IPS-20b (cell line): ENCODE results near the gene MDFI.

Experiments
- H3K27ac ChIP-seq: one replicate; pipeline ENCODE4 v1.5.1; 2013; ENCODE audit warnings: low read length
- H3K27me3 ChIP-seq: 2 replicates; pipeline ENCODE4 v1.6.1; 2013; ENCODE audit warnings: mild to moderate bottlenecking, low read length, inconsistent platforms; ENCODE audit not compliant: insufficient read depth
- H3K36me3 ChIP-seq: 2 replicates; pipeline ENCODE4 v1.6.1; 2013; ENCODE audit warnings: low read depth, mild to moderate bottlenecking, inconsistent platforms, low read length, moderate library complexity; ENCODE audit not compliant: insufficient read depth
- H3K4me1 ChIP-seq: 2 replicates; pipeline ENCODE4 v1.6.1; 2013; ENCODE audit warnings: mild to moderate bottlenecking, control low read depth, inconsistent platforms, low read length, moderate library complexity; ENCODE audit not compliant: insufficient read depth
- H3K4me3 ChIP-seq: 2 replicates; pipeline ENCODE4 v1.5.1; 2013; ENCODE audit warnings: mild to moderate bottlenecking, low read length, inconsistent platforms
- H3K9ac ChIP-seq: 2 replicates; pipeline ENCODE4 v1.6.1; 2013; ENCODE audit warnings: low read depth, mild to moderate bottlenecking, inconsistent platforms, low read length, moderate library complexity
- H3K9me3 ChIP-seq: 2 replicates; pipeline ENCODE4 v1.6.1; 2013; ENCODE audit warnings: mild to moderate bottlenecking, low read depth, low read length, inconsistent platforms; ENCODE audit not compliant: insufficient read depth

MDFI gene

GRCh38 chr6:41653691-41654090 lies 15.4 kb downstream of the MDFI start:
- Histone ChIP-seq H3K36me3 (peaks cover 10% of the 10 kb centered on the region), H3K27me3 (no peaks in the 10 kb centered on the region), H3K4me3 (no peak overlapping the region), H3K9ac (no peak overlapping the region), H3K27ac (no peak overlapping the region), H3K4me1 (no peaks in the 10 kb centered on the region), H3K9me3 (no peaks in the 10 kb centered on the region)

DNA sequence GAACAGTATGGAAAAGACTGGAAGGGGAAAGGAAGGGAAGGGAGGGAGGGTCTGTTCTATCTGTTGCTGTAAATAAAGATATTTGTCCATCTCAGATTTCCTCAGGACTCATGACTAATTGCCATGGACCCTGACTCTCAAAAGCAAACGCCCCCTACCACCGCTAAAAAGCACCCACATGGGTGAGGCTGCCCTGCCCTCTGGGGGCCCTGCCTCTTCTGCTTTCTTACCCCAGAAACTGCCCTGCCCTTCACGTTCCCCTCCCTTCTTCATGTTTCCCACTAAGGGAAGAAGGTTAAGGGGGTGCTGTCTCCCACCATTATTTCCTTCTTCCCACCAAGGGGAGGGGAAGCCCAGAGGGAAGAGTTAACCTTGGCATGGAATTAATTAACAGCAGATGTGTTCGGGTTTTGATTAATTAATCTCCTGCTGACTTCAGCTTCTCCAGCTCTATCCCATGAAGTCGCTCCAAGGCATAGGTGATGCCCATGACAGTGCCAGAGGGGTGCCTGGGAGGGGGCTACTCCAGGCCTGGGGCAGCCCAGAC lies 16.0 kb downstream of the MDFI start:
- Histone ChIP-seq H3K27ac (no peak overlapping the region), H3K36me3 (peaks cover 10% of the 10 kb centered on the region), H3K9me3 (no peaks in the 10 kb centered on the region), H3K4me1 (no peaks in the 10 kb centered on the region), H3K4me3 (no peak overlapping the region), H3K9ac (no peak overlapping the region), H3K27me3 (no peaks in the 10 kb centered on the region)

GRCh38 chr6:41654698-41655151 lies 16.5 kb downstream of the MDFI start:
- H3K36me3 ChIP-seq: peaks cover 8% of the 10 kb centered on the region
- H3K4me3 ChIP-seq: no peak overlapping the region
- no peaks in the 10 kb centered on the region for H3K27me3 ChIP-seq
- H3K9ac ChIP-seq: no peak overlapping the region
- no peaks in the 10 kb centered on the region for H3K4me1 ChIP-seq
- no peaks in the 10 kb centered on the region for H3K9me3 ChIP-seq
- H3K27ac ChIP-seq: no peak overlapping the region

DNA sequence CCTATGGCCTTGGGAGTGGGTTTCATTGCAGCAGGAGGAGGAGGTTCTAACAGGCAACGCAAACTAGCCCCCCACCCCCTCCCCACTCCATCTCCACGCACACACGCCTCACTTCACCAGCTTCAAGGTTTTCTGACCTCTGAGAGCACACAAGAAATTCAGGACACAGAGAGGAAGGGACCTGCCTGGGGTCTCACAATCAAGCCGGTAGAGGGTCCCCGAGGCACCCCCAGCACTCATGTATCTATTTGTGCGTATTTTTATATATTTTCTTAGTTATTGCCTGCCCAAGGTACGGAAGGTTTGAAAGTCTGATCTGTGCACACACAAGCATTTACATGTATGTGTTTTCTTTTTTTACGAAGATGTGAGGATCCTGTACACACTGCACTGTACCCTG lies 16.9 kb downstream of the MDFI start:
- H3K27me3 ChIP-seq: no peaks in the 10 kb centered on the region
- no peaks in the 10 kb centered on the region for H3K4me1 ChIP-seq
- 0 out of 2 replicates have a peak, but pooled peaks cover 6% of the 10 kb centered on the region for H3K36me3 ChIP-seq
- no peak overlapping the region for H3K4me3 ChIP-seq
- no peak overlapping the region for H3K27ac ChIP-seq
- no peaks in the 10 kb centered on the region for H3K9me3 ChIP-seq
- H3K9ac ChIP-seq: no peak overlapping the region

DNA sequence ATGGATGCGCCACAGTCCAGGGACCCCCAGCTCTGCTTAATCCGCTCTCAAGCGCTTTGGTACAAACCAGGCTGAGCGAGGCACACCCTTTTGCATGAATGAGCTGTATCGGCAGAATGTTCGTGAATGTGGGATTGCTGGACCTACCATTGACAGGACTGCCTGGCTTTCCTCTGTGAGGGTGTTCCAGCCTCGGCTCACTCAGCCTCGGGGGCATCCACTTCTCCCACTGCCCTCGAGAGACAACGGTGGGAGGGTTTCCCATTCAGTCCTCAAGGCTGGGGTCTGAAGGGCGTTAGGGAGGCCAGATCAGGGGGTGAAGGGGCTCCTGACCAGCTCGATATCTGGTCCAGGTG lies 17.4 kb downstream of the MDFI start:
- H3K27me3 ChIP-seq: no peaks in the 10 kb centered on the region
- no peak overlapping the region for H3K27ac ChIP-seq
- H3K9ac ChIP-seq: no peak overlapping the region

GRCh38 chr6:41656002-41656691 lies 17.9 kb downstream of the MDFI start:
- Histone ChIP-seq H3K4me1 (no peaks in the 10 kb centered on the region), H3K9ac (no peak overlapping the region), H3K27ac (no peak overlapping the region)

More for the DNA sequence above, 17.4 kb downstream of the MDFI start:
- Histone ChIP-seq H3K36me3 (0 out of 2 replicates have a peak, but pooled peaks cover 6% of the 10 kb centered on the region), H3K4me1 (no peaks in the 10 kb centered on the region), H3K4me3 (no peak overlapping the region), H3K9me3 (no peaks in the 10 kb centered on the region)

DNA sequence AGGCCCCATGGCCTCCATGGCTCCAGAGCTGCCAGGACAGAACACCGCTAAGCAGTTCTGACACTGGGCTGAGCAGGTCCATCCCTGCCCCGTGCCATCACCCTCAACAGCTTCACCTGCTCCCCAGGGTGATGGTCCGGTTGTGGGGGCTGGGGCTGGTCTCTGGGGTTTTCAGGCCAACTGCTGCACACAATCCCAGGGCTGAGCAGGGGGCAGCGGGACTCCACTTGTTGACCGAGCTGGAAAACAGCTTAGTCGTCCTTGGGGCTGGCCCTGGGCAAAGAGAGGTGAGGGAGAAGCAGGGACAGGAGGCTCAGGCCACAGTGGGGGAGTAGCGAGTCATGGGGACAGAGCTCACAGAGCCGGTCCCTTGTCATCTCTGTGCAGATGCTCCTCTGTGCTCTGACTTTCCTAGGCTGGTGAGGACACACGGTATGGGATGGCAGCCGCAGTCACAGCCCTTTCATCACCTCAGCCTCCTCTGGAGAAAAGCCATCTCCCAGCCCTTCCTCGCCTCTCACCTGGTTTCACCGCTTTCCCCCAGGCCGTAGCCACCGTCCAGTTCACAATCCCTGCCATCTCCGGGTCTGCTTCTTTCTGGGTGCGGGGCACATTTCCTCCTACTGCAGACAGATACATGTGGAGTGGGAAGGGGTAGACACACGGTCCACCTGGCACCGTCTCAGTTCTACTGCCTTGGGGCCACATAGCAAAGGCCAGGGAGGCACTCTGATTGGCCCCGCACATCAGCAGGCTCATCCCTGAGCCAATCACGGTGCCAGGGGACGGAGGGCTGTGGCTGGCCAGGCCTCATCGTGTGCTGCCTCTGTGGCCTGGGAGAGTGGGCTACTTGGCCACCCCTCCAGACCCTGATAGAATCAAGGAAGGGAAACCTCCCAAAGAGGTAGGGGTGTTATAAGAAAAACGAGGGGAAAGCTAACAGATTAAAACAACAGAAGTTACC lies 19.1 kb downstream of the MDFI start:
- no peak overlapping the region for H3K27ac ChIP-seq
- H3K4me3 ChIP-seq: no peak overlapping the region
- no peaks in the 10 kb centered on the region for H3K9me3 ChIP-seq
- H3K27me3 ChIP-seq: no peaks in the 10 kb centered on the region
- no peak overlapping the region for H3K9ac ChIP-seq
- no peaks in the 10 kb centered on the region for H3K4me1 ChIP-seq
- H3K36me3 ChIP-seq: no peaks in the 10 kb centered on the region

More at GRCh38 chr6:41656002-41656691, 17.9 kb downstream of the MDFI start:
- no peaks in the 10 kb centered on the region for H3K27me3 ChIP-seq
- no peaks in the 10 kb centered on the region for H3K9me3 ChIP-seq
- H3K4me3 ChIP-seq: no peak overlapping the region
- H3K36me3 ChIP-seq: 0 out of 2 replicates have a peak, but pooled peaks cover 4% of the 10 kb centered on the region

- no peak overlapping the region for H3K27ac ChIP-seq
- H3K9me3 ChIP-seq: no peaks in the 10 kb centered on the region
- no peaks in the 10 kb centered on the region for H3K27me3 ChIP-seq
- H3K4me1 ChIP-seq: no peaks in the 10 kb centered on the region
- H3K4me3 ChIP-seq: no peak overlapping the region
- H3K9ac ChIP-seq: no peak overlapping the region
- no peaks in the 10 kb centered on the region for H3K36me3 ChIP-seq
These were observed 20.4 kb downstream of the MDFI start for GRCh38 chr6:41658636-41659035.

- Histone ChIP-seq H3K9me3 (no peaks in the 10 kb centered on the region), H3K9ac (no peak overlapping the region), H3K4me1 (no peaks in the 10 kb centered on the region), H3K36me3 (no peaks in the 10 kb centered on the region), H3K27me3 (no peaks in the 10 kb centered on the region), H3K27ac (no peak overlapping the region), H3K4me3 (no peak overlapping the region)
These were observed 21.7 kb downstream of the MDFI start for GRCh38 chr6:41659935-41660334.

DNA sequence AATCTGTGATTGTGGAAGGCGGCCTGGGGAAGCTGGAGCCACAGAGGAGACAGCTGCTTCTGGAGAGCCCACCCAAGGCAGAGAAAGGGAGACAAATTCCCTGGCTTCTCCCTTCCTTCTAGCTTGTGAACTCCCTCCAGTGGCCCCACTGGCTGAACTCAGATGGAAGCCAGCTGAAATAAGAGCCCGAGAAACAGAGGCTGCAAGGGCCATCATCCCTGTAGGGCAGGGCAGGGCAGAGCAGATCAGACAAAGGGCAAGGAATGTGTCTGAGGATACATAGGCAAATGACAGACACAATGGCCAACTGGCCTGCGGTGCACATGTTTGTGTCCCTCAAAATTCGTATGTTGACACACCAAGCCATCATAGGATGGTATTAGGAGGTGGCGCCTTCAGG lies 25.3 kb downstream of the MDFI start:
- no peak overlapping the region for H3K4me3 ChIP-seq
- H3K27me3 ChIP-seq: no peaks in the 10 kb centered on the region; the same call in 1 of the 2 replicates
- H3K9ac ChIP-seq: no peak overlapping the region
- H3K4me1 ChIP-seq: no peaks in the 10 kb centered on the region
- H3K27ac ChIP-seq: no peak overlapping the region
- no peaks in the 10 kb centered on the region for H3K36me3 ChIP-seq
- no peaks in the 10 kb centered on the region for H3K9me3 ChIP-seq

GRCh38 chr6:41664271-41664670 lies 26.0 kb downstream of the MDFI start:
- no peaks in the 10 kb centered on the region for H3K4me1 ChIP-seq
- peaks cover 4% of the 10 kb centered on the region; the same call in 1 of the 2 replicates for H3K9me3 ChIP-seq
- no peak overlapping the region for H3K9ac ChIP-seq
- no peak overlapping the region for H3K27ac ChIP-seq
- H3K4me3 ChIP-seq: no peak overlapping the region
- no peaks in the 10 kb centered on the region for H3K36me3 ChIP-seq
- no peaks in the 10 kb centered on the region; the same call in 1 of the 2 replicates for H3K27me3 ChIP-seq
